Smooth muscle cell (in vitro differentiated cells): Measurements from ENCODE around the gene PLCB4. TPM values are rescaled to one million over a fixed set of nuclear protein-coding genes. Genes with fewer than 3 reads are reported as not detected.

ENCODE experiments used
- DNase-seq: peaks from one replicate; lab custom pipeline; 2025; ENCODE audit not compliant: unreplicated experiment; lab: John Stamatoyannopoulos, UW
- H2AFZ ChIP-seq: fragments of 200-600 bp; sonication (generic); 2 replicates; pipeline ENCODE4 v1.6.0; 2016; ENCODE audit warnings: antibody characterized with exemption, low read depth, mild to moderate bottlenecking
- H3F3A ChIP-seq: fragments of 200-600 bp; sonication (generic); 2 replicates; pipeline ENCODE4 v1.6.0; 2017; ENCODE audit warnings: antibody characterized with exemption, low read depth
- H3K27ac ChIP-seq: fragments of 200-600 bp; sonication (generic); 2 replicates; pipeline ENCODE4 v1.5.1; 2016; ENCODE audit warnings: low read depth, mild to moderate bottlenecking
- H3K27me3 ChIP-seq: fragments of 200-600 bp; sonication (generic); 2 replicates; pipeline ENCODE4 v1.6.1; 2016; ENCODE audit warnings: low read depth, mild to moderate bottlenecking
- H3K36me3 ChIP-seq: fragments of 200-600 bp; sonication (generic); 2 replicates; pipeline ENCODE4 v1.5.1; 2016; ENCODE audit warnings: low read depth
- H3K4me1 ChIP-seq: fragments of 200-600 bp; sonication (generic); 2 replicates; pipeline ENCODE4 v1.5.1; 2016; ENCODE audit warnings: low read depth
- H3K4me2 ChIP-seq: fragments of 200-600 bp; sonication (generic); 2 replicates; pipeline ENCODE4 v1.6.0; 2016; ENCODE audit warnings: mild to moderate bottlenecking
- H3K4me3 ChIP-seq: fragments of 200-600 bp; sonication (generic); 2 replicates; pipeline ENCODE4 v1.5.1; 2016; ENCODE audit warnings: mild to moderate bottlenecking
- H3K79me2 ChIP-seq: fragments of 200-600 bp; sonication (generic); 2 replicates; pipeline ENCODE4 v1.6.0; 2016; ENCODE audit warnings: low read depth, mild to moderate bottlenecking
- H3K9ac ChIP-seq: fragments of 200-600 bp; sonication (generic); 2 replicates; pipeline ENCODE4 v1.6.0; 2016; ENCODE audit warnings: low read depth
- H3K9me3 ChIP-seq: fragments of 200-600 bp; sonication (generic); replicated peaks from 2 replicates; pipeline ENCODE4 v1.5.1; 2016; ENCODE audit warnings: low read depth
- H4K20me1 ChIP-seq: fragments of 200-600 bp; sonication (generic); 2 replicates; pipeline ENCODE4 v1.6.0; 2016; ENCODE audit warnings: low read depth
- CTCF ChIP-seq: fragments of 200-600 bp; sonication (generic); IDR thresholded peaks from 2 replicates; pipeline ENCODE4 v1.5.1; 2017; ENCODE audit warnings: borderline replicate concordance, mild to moderate bottlenecking, antibody characterized with exemption; ENCODE audit not compliant: insufficient read depth, poor library complexity, severe bottlenecking
- WGBS: methylation state at CpG from one replicate; pipeline ENCODE4 v1.1.7; 2016; ENCODE audit warnings: low lambda C conversion rate; 5-methylcytosine and 5-hydroxymethylcytosine counted together
- polyA plus RNA-seq: library from polyadenylated mRNA; unstranded; fragments of >200 nt; fragmentation: Nextera tagmentation; extraction: Ambion mirVana; gene quantifications from 2 replicates; pipeline ENCODE4 v1.2.1, GENCODE V29; 2016
- total RNA-seq: library from RNA; depleted of rRNA; stranded (reverse); fragments of >200 nt; gene quantifications from 2 replicates; pipeline ENCODE4 v1.2.3, GENCODE V29; 2014

The PLCB4 gene
- total and polyA plus RNA-seq, 2 experiments from 2014 or later = 3.0 to 5.3 TPM

GRCh38 chr20:9062066-9062465, 6.8 kb upstream of the PLCB4 start:
- 81% methylated on average over 2 of the region's 2 CpGs for WGBS
- no peaks in the 10 kb centered on the region for H4K20me1 ChIP-seq

GRCh38 chr20:9066191-9066590, 2.7 kb upstream of the PLCB4 start:
- no peaks in the 10 kb centered on the region for H3K9me3 ChIP-seq
- H3K9ac ChIP-seq = no peak overlapping the region
- no peak overlapping the region for H3K4me2 ChIP-seq
- DNase-seq = no peak
- no peaks in the 10 kb centered on the region for H3K79me2 ChIP-seq
- no peaks in the 10 kb centered on the region for H3K36me3 ChIP-seq
- no peaks in the 10 kb centered on the region for H4K20me1 ChIP-seq
- peaks cover 14% of the 10 kb centered on the region for H3K4me1 ChIP-seq
- TF ChIP-seq CTCF = no peak
- no peaks in the 10 kb centered on the region for H3F3A ChIP-seq
- H3K27me3 ChIP-seq = no peaks in the 10 kb centered on the region
- no peak overlapping the region for H3K27ac ChIP-seq
- no peak overlapping the region for H2AFZ ChIP-seq
- WGBS = 75% methylated on average over 3 of the region's 3 CpGs
- no peak overlapping the region for H3K4me3 ChIP-seq

More at GRCh38 chr20:9062066-9062465, 6.8 kb upstream of the PLCB4 start:
- no peak for DNase-seq
- no peaks in the 10 kb centered on the region for H3K9me3 ChIP-seq
- no peak for TF ChIP-seq CTCF
- no peaks in the 10 kb centered on the region for H3F3A ChIP-seq
- no peak overlapping the region for H3K27ac ChIP-seq
- no peak overlapping the region for H3K4me2 ChIP-seq
- no peaks in the 10 kb centered on the region for H3K36me3 ChIP-seq
- no peaks in the 10 kb centered on the region for H3K4me1 ChIP-seq
- no peak overlapping the region for H2AFZ ChIP-seq
- no peaks in the 10 kb centered on the region for H3K79me2 ChIP-seq
- H3K27me3 ChIP-seq = no peaks in the 10 kb centered on the region
- H3K4me3 ChIP-seq = no peak overlapping the region
- H3K9ac ChIP-seq = no peak overlapping the region

GRCh38 chr20:9068233-9068801, 570 bp upstream of the PLCB4 start:
- no peaks in the 10 kb centered on the region for H3F3A ChIP-seq
- no peaks in the 10 kb centered on the region for H3K27me3 ChIP-seq
- no peaks in the 10 kb centered on the region for H3K9me3 ChIP-seq
- WGBS = under 1% methylated on average over 39 of the region's 57 CpGs
- no peaks in the 10 kb centered on the region for H3K36me3 ChIP-seq
- no peaks in the 10 kb centered on the region for H4K20me1 ChIP-seq
- H3K79me2 ChIP-seq = no peaks in the 10 kb centered on the region
- peak overlapping the region; percentile 90 for H3K4me2 ChIP-seq
- H3K9ac ChIP-seq = peak overlapping the region; percentile 14
- no peak for DNase-seq
- peaks cover 32% of the 10 kb centered on the region for H3K4me1 ChIP-seq
- H3K4me3 ChIP-seq = peak overlapping the region; percentile 81
- peak overlapping the region; percentile 88 for H2AFZ ChIP-seq
- no peak for TF ChIP-seq CTCF
- H3K27ac ChIP-seq = no peak overlapping the region

- no peak for DNase-seq
- no peak overlapping the region for H3K9ac ChIP-seq
- H3K4me3 ChIP-seq = no peak overlapping the region
- H4K20me1 ChIP-seq = no peaks in the 10 kb centered on the region
- 89% methylated on average over 3 of the region's 3 CpGs for WGBS
- no peak for TF ChIP-seq CTCF
- H3K27ac ChIP-seq = no peak overlapping the region
- no peaks in the 10 kb centered on the region for H3F3A ChIP-seq
- H3K36me3 ChIP-seq = no peaks in the 10 kb centered on the region
- no peaks in the 10 kb centered on the region for H3K27me3 ChIP-seq
- no peaks in the 10 kb centered on the region for H3K79me2 ChIP-seq
- no peaks in the 10 kb centered on the region for H3K9me3 ChIP-seq
- no peak overlapping the region for H3K4me2 ChIP-seq
- peaks cover 34% of the 10 kb centered on the region for H3K4me1 ChIP-seq
- no peak overlapping the region for H2AFZ ChIP-seq
Observed at GRCh38 chr20:9070304-9070703, 1.4 kb downstream of the PLCB4 start.
